Activated T-cell treated with anti-CD3 and anti-CD28 coated beads for 48 hours (primary cell): ENCODE results near the gene HGS.

Experiments
- DNase-seq: peaks from one replicate; pipeline ENCODE4 v3.0.0-alpha.2; 2020; ENCODE audit warnings: low read depth

The HGS gene

DNA sequence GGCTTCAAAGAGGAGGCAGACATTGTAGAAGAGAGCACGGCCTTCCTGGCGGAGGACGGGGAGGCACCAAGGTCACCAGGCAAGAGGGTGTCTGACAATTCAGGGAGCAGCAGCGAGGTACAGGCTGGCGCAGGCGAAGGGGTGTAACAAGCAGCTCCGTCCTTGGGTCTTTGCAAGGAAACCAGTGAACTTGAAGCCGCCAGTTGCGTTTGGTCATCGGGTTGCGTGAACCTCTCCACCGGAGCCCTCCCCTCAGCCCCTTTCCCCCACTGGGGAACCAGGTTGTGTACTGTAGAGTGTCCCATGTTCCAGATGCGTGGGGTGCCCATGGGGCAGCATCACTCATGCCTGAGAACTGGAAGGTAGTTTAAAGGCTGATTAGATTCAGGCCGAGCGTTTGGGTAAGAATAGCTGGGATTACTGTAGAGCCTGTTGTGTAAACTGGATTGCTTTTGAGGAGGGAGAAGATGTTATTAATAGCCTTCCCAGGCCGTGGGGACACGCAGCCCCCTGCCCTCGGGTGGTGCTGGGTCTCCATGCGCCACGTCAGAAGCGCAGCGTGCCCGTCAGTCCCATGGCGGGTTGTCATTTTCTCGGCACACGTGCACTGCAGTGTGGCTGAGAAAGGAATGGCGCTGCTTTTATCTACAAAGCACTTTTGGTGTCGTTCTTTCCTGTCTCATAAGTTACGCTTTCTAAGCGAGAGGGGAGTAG, 21.9 kb downstream of the HGS start:
- DNase-seq: no peak

- DNase-seq: no peak
These were observed 22.4 kb downstream of the HGS start for GRCh38 chr17:81706232-81706611.

- DNase-seq: no peak
These were observed 23.2 kb downstream of the HGS start for GRCh38 chr17:81706757-81707624.

DNA sequence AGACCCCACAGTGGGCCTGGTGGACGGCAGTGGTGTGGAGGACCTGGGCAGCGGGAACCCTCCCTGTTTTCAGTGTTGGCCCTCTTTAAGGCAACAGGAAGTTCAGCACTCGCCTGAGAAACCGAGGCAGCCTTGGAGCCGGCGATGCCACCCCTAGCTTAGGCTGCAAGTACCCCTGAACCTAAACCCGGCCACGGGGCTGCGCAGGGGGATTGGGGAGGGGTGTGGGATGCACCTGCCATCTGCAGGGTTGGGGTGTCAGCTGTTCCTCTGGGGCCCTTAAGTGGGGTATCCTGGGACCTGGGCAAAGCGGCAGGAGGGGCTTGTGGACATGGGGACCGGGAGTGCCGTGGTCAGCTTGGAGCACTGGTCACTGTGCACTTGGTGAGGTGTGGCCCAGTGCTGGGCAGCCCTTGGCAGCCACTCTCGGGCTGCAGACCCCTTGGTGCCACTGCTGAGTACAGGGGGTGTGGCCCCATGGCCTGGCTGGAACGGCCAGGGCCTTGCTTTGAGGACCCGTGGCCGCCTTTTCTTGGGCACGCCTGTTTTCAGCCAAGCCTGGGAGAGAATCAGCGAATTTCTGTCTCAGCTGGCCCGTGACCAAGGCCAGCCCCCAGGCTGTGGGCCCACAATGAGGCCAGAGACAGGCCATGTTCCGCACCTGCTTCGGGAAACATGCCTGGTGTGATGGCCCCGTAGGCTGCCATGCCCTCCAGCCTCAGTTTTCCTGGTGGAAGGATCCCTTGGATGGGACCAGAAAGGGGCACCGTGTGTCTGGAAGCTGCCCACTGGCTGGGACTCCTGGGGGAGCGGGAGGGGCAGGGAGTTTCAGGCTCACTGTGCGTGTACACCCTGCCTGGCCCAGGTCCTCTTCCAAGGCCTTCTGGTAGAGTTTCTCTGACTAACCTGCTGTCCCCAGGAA, 24.2 kb downstream of the HGS start:
- DNase-seq: no peak

DNA sequence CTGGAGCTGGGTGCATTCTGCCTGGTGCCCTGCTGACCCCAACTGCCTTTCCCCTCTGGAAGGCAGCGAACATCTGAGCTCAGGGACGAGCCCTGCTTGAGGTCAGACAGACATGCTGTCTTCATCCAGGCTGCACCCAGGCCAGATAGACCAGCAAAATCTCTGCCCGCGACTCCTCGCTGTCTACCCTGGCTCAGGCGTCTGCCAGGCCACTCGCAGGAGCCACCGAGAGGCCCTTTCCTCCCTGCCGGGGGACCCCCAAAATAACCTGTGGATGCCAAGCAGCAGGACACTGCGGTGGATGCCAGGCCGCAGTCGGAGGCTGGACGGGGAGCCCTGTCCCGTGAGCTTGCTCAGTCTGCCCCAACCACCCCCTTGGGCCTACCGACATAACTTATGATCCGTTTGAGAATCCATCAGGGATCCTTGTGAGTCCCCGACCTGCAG, 25.0 kb downstream of the HGS start:
- no peak for DNase-seq

GRCh38 chr17:81710514-81711308, 26.9 kb downstream of the HGS start:
- no peak for DNase-seq

DNA sequence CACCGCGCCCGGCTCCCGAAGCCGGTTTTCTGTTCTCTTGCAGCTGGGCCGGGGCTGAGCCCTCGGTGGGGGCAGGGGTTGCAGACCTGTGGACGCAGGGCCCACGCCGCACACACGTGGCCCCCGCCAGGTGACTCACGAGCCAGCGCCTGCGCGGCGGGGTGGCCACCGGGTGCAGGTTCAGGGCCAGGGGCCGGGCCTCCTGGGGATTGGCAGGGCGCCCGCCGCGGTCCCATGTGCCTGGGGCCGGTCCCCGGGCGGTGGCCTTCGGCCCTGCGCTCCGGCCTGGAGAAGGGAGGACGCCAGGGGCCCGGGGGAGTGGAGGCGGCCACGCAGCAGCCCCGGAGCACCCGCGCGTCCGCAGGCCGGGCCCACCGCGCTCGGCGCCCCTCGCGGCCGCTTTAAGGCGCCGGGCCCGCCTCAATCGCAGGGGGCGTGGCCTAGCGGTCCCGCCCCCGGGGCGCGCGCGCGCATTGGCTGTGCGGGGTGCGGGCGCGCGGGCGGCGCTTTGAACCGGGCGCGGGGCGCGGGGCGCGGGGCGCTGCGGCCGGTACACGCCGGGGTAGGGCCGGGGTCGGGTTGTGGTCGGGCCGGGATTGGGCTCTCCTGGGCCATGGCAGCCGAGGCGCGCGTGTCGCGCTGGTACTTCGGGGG, 28.1 kb downstream of the HGS start, which contains the start of gene SLC25A10:
Gene SLC25A10 (plus strand): TSS at position 471 of the 654 bp plus-strand sequence. CDS start 143 bp downstream, at position 614.
- DNase-seq: peak; percentile 88

GRCh38 chr17:81712468-81713003, 28.7 kb downstream of the HGS start:
- no peak for DNase-seq

- DNase-seq: no peak
These were observed 29.3 kb downstream of the HGS start for GRCh38 chr17:81713004-81713555.

DNA sequence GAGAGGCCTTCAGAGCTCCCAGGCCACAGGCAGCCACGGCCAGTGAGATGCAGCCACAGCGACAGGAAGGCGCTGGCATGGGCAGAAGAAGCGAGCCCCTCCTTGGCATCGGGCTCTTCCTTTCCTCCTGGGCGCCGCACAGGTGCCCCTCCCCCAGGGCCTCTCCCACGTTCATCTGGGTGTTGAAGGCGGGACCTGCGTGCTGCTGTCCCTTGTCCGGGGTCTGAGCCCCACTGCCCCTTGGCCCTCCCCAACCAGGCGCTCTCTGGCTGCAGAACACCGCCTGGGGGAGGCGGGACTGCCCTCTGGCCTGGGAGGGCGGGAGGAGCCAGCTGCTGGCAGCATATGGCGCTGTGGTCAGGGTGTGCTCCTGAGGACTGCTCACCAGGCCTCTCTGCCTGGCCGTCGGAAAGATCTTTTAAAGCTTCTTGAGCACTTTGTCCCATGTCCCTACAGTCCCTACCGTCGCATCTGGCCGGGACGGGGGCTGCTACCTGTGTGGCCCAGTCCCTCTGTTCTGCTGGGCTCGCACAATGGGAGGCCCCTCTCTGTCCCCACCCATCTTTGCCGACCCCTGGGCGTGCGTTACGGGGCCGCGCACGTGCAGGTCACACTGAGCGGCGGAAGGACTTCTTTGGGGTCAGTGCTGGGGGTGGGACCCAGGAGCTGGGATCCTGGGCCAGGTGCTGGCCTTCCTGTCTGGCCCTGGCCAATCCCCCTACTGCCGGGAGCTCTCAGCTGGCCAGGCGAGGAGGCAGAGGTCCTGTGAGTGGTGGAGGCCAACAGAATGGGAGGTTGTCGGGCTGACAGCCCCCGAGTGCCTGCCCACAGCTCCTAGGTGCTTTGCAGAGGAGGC, 30.0 kb downstream of the HGS start:
- DNase-seq: no peak

- DNase-seq: no peak
These were observed 30.7 kb downstream of the HGS start for GRCh38 chr17:81714412-81715106.

- DNase-seq: no peak
These were observed 31.5 kb downstream of the HGS start for GRCh38 chr17:81715107-81715871.

GRCh38 chr17:81715872-81716673, 32.3 kb downstream of the HGS start:
- no peak for DNase-seq

- DNase-seq: no peak
These were observed 32.8 kb downstream of the HGS start for GRCh38 chr17:81716674-81716996.

DNA sequence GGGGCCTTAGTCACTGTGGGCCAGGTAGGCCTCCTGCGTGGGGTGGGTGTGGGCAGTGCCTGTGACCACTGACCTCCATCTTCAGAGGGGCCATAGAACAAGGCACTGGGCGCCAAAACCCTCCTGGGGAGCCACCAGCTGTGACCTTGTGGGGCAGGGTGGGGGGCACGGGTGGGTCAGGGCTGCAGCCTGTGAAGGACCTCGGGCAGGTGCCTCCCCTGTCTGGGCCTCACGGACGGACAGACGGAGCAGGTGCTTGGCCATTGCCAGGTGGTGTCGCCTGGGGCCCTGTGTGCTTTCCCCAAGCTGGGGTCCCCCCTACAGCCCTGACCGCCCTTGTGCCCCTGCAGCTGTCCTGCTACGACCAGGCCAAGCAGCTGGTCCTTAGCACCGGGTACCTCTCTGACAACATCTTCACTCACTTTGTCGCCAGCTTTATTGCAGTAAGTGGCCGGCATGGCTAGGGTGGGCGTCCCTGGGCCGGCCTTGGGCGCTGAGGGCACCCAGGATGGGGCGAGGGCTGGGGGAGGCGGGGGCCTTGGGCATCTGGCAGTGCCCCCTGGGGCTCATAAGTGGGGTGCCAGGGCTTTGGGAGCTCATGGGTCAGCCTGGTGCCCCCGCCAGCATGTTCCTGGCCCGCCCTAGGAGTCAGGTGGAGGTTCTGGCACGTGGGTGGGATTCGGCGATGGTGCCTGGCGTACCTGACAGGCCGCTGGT, 33.4 kb downstream of the HGS start:
- DNase-seq: no peak

DNA sequence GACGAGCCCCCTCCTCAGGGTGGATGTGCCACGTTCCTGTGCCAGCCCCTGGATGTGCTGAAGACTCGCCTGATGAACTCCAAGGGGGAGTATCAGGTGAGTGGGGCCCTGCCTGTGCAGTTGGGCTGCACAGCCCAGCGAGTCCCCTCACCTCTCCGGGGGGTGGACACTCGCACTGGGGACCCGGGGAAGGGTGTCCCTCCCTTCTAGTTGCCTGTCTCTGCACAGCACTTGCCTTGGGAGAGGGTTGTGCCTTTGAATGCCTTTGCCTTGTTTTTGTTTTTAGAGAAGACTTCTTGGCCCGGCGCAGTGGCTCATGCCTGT, 33.9 kb downstream of the HGS start:
- DNase-seq: no peak
